HPDE6-E6E7 (cell line): ENCODE results near the gene HSF4.

Experiments
- DNase-seq: peaks from one replicate; pipeline ENCODE4 v3.0.0; 2011; ENCODE audit warnings: missing footprints; ENCODE audit errors: extremely low spot score

HSF4 gene

GRCh38 chr16:67150047-67150832 is 14.3 kb upstream of the HSF4 start:
- DNase-seq: no peak

GRCh38 chr16:67150833-67151396 is 13.6 kb upstream of the HSF4 start, which contains the start of gene B3GNT9:
B3GNT9 (minus strand) TSS chr16:67150998; CDS start chr16:67150485, 513 bp downstream.
- DNase-seq: peak; percentile 73

- no peak for DNase-seq
These were observed 13.0 kb upstream of the HSF4 start for GRCh38 chr16:67151431-67152097.

- no peak for DNase-seq
These were observed 9.8 kb upstream of the HSF4 start for GRCh38 chr16:67154578-67155294.

GRCh38 chr16:67155295-67156142 is 9.0 kb upstream of the HSF4 start:
- DNase-seq: peak; percentile 78

- no peak for DNase-seq
These were observed 8.3 kb upstream of the HSF4 start for GRCh38 chr16:67156143-67156844.

- DNase-seq: no peak
These were observed 7.3 kb upstream of the HSF4 start for GRCh38 chr16:67157106-67157748.

- no peak for DNase-seq
These were observed 6.5 kb upstream of the HSF4 start for GRCh38 chr16:67157892-67158635.

GRCh38 chr16:67158637-67159600 is 5.6 kb upstream of the HSF4 start:
- DNase-seq: no peak

GRCh38 chr16:67161595-67162058 is 2.9 kb upstream of the HSF4 start:
- DNase-seq: no peak

- DNase-seq: no peak
These were observed 1.9 kb upstream of the HSF4 start for GRCh38 chr16:67162506-67163163.

- DNase-seq: no peak
These were observed 1.2 kb upstream of the HSF4 start for GRCh38 chr16:67163164-67163998.

- no peak for DNase-seq
These were observed 466 bp upstream of the HSF4 start for GRCh38 chr16:67163999-67164558.

GRCh38 chr16:67165121-67166078 is 855 bp downstream of the HSF4 start:
- DNase-seq: no peak

GRCh38 chr16:67166110-67166547 is 1.6 kb downstream of the HSF4 start:
- no peak for DNase-seq
